GM10266 (cell line): ENCODE measurements around the gene SATB1.

ENCODE experiments used
- DNase-seq: peaks from one replicate; pipeline ENCODE4 v3.0.0; 2012; ENCODE audit errors: extremely low spot score
- TF ChIP-seq, protein P1 (sequence below): IDR thresholded peaks from 2 replicates; pipeline ENCODE4 v1.5.1; 2012; ENCODE audit warnings: mild to moderate bottlenecking, low read depth; ENCODE audit not compliant: control insufficient read depth, insufficient read depth; ENCODE audit errors: missing control alignments

Gene SATB1

DNA sequence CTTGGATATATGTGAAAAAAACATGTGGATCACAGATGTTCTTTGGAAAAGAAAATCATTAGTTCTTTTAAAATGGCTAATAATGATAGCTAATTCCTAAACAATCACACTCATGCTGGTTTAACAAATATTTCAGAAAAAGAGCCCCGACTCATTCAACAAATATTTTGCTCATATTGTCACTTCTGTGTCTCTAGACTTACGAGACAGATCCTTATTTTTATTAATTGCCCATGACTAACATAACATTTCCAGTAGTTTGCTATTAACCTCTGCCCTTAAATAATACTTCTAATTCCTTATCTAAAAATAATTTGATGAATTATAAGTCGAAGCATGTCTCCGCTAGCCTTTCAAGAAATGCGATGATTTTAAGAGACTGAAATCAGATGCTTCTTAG lies 70.4 kb downstream of the SATB1 start:
- TF ChIP-seq, protein P1, sequence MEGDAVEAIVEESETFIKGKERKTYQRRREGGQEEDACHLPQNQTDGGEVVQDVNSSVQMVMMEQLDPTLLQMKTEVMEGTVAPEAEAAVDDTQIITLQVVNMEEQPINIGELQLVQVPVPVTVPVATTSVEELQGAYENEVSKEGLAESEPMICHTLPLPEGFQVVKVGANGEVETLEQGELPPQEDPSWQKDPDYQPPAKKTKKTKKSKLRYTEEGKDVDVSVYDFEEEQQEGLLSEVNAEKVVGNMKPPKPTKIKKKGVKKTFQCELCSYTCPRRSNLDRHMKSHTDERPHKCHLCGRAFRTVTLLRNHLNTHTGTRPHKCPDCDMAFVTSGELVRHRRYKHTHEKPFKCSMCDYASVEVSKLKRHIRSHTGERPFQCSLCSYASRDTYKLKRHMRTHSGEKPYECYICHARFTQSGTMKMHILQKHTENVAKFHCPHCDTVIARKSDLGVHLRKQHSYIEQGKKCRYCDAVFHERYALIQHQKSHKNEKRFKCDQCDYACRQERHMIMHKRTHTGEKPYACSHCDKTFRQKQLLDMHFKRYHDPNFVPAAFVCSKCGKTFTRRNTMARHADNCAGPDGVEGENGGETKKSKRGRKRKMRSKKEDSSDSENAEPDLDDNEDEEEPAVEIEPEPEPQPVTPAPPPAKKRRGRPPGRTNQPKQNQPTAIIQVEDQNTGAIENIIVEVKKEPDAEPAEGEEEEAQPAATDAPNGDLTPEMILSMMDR: no peak
- no peak for DNase-seq

DNA sequence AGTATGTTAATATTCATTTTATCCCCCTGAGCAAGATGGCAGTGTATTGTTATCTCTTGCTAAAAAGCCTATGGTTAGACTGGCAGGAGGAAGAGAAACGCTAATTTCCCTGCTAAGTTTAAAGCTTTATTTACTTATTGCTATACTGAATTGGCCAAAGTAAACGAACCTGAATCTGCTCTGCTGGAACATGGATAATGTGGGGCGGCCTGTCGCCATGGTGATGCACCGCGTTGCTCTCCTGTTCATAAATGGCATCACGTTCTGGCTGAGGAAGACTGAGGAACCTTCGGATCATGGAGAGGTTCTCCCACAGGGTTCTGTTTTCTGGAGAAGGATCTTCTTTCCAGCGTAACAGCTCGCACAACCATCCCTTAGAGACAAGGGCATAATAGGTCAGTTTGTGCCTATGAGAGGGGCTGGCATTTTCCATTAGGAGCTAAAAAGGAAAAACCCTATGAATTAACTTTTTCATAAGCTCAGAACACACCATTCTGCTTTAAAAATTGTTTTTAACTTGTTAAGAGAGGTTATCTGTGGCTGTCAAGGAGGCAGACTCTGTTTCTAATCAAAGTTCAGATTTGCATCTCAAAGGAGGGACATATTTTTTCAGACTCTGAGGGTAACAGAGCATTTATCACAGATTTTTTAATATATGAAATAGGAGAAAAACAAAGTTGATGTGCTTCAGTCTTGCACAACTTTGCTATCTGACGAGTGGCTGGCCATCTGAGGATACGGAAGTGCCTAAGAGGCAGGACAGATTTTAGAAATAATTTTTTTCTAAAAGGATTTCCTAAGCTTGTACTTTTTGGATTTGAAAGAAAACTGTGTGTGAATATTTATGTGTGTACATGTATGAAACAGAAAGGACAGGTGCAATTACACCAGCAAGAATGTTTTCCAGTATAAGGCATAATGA lies 73.1 kb downstream of the SATB1 start:
- DNase-seq: no peak
- TF ChIP-seq, protein P1: no peak

DNA sequence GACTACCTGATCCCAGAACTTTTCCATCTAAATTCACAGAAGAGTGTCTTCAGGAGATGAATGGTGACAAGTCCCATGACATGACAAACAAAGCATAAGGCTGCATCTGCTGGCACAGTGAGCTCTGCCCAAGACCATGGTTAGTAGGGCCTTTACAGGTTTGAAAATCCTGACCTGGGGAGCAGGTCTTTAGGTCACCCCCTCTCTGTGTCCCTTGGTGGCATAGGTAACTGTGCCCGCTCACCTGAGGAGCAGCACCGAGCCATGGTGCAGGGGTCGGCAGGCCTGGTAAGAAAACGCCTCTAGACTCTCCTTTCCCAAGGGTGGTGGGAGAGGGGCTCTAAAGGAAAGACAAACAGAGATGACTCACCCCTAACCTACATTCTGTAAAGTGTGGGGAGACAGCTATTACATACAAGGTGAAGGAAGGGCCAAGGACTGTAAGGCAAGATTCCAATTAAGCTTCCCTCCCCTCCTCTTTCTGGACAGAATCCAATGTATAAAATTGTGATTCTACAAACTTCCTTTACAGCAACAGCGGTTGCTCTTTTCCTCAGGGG lies 74.0 kb downstream of the SATB1 start:
- DNase-seq: no peak
- TF ChIP-seq, protein P1: no peak

DNA sequence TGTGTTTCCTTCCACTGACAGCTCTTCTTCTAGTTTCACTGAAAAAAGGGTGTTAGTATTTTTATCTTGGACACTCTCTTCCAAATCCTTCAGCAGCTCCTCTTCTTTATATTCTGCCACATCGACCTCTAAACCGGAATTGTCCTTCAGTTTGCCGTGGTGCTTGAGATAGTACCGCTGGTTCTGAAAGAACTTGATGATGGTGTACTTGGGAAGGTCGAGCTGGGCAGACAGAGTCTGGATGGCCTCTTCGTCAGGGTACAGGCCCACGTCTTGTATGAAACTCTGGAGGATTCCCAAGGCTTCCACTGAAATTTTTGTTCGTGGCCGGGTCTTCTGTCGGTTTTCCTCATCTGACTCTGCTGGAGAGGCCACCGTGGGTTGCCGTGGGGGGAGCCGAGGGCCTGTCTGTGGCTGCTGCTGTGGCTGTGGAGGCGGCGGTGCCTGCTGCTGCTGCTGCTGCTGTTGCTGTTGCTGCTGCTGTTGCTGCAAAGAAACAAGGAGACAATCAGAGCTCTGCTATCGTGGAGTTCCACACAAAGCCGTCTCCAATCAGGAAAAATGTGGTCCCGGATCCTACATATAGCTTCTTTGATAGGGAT lies 75.8 kb downstream of the SATB1 start:
- TF ChIP-seq, protein P1: no peak
- DNase-seq: no peak

DNA sequence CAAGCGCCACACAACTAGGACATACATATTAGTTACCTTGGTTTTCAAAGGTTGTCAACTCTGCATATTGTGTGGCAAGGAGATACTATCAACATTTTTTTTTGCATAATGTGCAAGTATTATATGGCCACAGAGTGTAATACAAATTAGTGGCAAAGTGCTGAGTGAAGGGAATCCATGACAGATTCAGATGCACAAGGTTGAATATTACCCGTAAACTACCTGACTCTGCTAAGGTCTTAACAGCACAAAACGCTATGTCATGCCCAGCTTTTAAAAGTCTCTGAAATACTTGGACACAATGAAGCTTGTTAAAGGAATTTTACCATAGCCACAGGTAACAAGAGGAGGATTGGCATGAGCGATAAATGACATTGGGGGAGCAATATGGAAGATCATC lies 79.0 kb downstream of the SATB1 start:
- TF ChIP-seq, protein P1: no peak
- no peak for DNase-seq

DNA sequence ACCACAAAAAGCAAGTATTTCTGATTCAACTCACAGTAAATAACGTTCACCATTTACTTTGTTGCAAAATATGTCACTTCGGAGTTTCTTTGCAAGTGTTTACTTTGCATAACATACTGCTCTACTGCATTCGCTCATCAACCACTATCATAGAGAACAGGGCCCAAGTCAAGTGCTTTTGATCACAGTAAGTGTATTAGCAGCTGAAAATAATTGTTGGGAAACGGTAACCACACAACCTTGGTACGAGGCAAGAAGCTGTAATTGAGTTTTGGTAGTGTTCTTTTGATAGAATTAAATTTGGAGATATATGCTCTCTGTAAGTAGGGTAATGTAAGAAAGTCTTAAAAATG lies 80.1 kb downstream of the SATB1 start:
- no peak for DNase-seq
- TF ChIP-seq, protein P1: no peak
